H1 (cell line): ENCODE measurements around the gene NTNG2. TPM values are rescaled to one million over a fixed set of nuclear protein-coding genes. Genes with fewer than 3 reads are reported as not detected.

Experiments used
- CTCF ChIA-PET: fragments of 300-600 bp; sonication (Branson Sonifier 250); formaldehyde crosslinking; loops from one replicate; lab custom pipeline; 2021; ENCODE audit not compliant: partially characterized antibody; lab: Charles Lee
- POLR2A ChIA-PET: fragments of 300-600 bp; sonication (Branson Sonifier 250); formaldehyde crosslinking; loops from one replicate; lab custom pipeline; 2021; ENCODE audit warnings: inconsistent platforms; ENCODE audit not compliant: partially characterized antibody; lab: Charles Lee
- DNase-seq, 2 experiments: peaks; one replicate each; pipeline versions ENCODE4 v3.0.0 to v3.0.0-alpha.2; 2010 to 2022; ENCODE audit warnings: low spot score in 2 of 2, low read depth in 1 of 2, mixed read lengths in 1 of 2
- FAIRE-seq: peaks from 2 replicates; lab custom pipeline; 2011; peaks lifted over from hg19 to GRCh38; lab: Jason Lieb, UNC
- H2AFZ ChIP-seq: 2 replicates; pipeline ENCODE4 v1.8.1; 2012; ENCODE audit warnings: low read length, inconsistent platforms
- H2AK5ac ChIP-seq: 2 replicates; pipeline ENCODE4 v1.6.1; 2013; ENCODE audit warnings: low read depth, low read length
- H2BK120ac ChIP-seq: replicated peaks from 2 replicates; pipeline ENCODE3; 2013; ENCODE audit warnings: low read depth, low read length, inconsistent platforms
- H2BK12ac ChIP-seq: 2 replicates; pipeline ENCODE4 v1.6.1; 2013; ENCODE audit warnings: low read depth, low read length
- H2BK15ac ChIP-seq: 2 replicates; pipeline ENCODE4 v1.6.1; 2013; ENCODE audit warnings: low read length
- H2BK20ac ChIP-seq: 2 replicates; pipeline ENCODE4 v1.6.1; 2013; ENCODE audit warnings: low read length
- H2BK5ac ChIP-seq: 2 replicates; pipeline ENCODE4 v1.6.1; 2013; ENCODE audit warnings: low read depth, low read length
- H3K14ac ChIP-seq: 2 replicates; pipeline ENCODE4 v1.6.1; 2013; ENCODE audit warnings: inconsistent platforms; ENCODE audit not compliant: insufficient read length
- H3K18ac ChIP-seq: 2 replicates; pipeline ENCODE4 v1.6.1; 2013; ENCODE audit warnings: low read length; ENCODE audit errors: extremely low read depth
- H3K23ac ChIP-seq: 2 replicates; pipeline ENCODE4 v1.6.1; 2013; ENCODE audit warnings: inconsistent platforms; ENCODE audit not compliant: insufficient read length
- H3K23me2 ChIP-seq: 2 replicates; pipeline ENCODE4 v1.6.1; 2013; ENCODE audit warnings: low read depth, low read length
- H3K27ac ChIP-seq: 2 replicates; pipeline ENCODE4 v1.6.1; 2011; ENCODE audit warnings: low read depth, low read length, inconsistent platforms
- H3K27me3 ChIP-seq, 4 experiments: replicated peaks in 1 of 4; 1 replicate in 1 of 4; 2 replicates in 3 of 4; pipeline versions ENCODE4 v1.6.1 to v1.8.1; 2011 to 2013; ENCODE audit warnings: low read length in 3 of 4, mild to moderate bottlenecking in 3 of 4, inconsistent platforms in 2 of 4, mixed read lengths in 2 of 4, moderate library complexity in 1 of 4; ENCODE audit not compliant: control insufficient read depth in 3 of 4, insufficient read depth in 3 of 4; ENCODE audit errors: extremely low read depth in 1 of 4
- H3K36me3 ChIP-seq, 4 experiments: 2 replicates each; pipeline versions ENCODE4 v1.6.1 to v1.8.1; 2011 to 2013; ENCODE audit warnings: mild to moderate bottlenecking in 4 of 4, low read length in 3 of 4, moderate library complexity in 2 of 4, control low read depth in 1 of 4, inconsistent platforms in 1 of 4; ENCODE audit not compliant: insufficient read depth in 4 of 4, control insufficient read depth in 2 of 4
- H3K4ac ChIP-seq: replicated peaks from 2 replicates; pipeline ENCODE3; 2013; ENCODE audit warnings: low read length, low read depth, mixed read lengths, inconsistent platforms; ENCODE audit not compliant: insufficient read length
- H3K4me1 ChIP-seq, 4 experiments: replicated peaks in 1 of 4; 1 replicate in 1 of 4; 2 replicates in 3 of 4; pipeline versions ENCODE4 v1.6.1 to v1.8.1; 2011 to 2013; ENCODE audit warnings: low read length in 3 of 4, inconsistent platforms in 2 of 4, mixed read lengths in 1 of 4; ENCODE audit not compliant: insufficient read depth in 4 of 4, control insufficient read depth in 3 of 4
- H3K4me2 ChIP-seq, 2 experiments: 2 replicates each; pipeline versions ENCODE4 v1.6.1 to v1.8.1; 2011 to 2013; ENCODE audit warnings: low read depth in 2 of 2, low read length in 2 of 2, control low read depth in 1 of 2, inconsistent platforms in 1 of 2, mild to moderate bottlenecking in 1 of 2; ENCODE audit not compliant: insufficient read depth in 1 of 2
- H3K4me3 ChIP-seq, 4 experiments: fragments of 200-600, 300-600 bp in 1 of 4; sonication (generic), shearing (Covaris generic), sonication (Bioruptor Twin) in 1 of 4; 2 replicates each; pipeline versions ENCODE4 v1.5.1 to v1.8.1; 2011 to 2016; ENCODE audit warnings: low read length in 4 of 4, low read depth in 3 of 4, control low read depth in 2 of 4, inconsistent platforms in 2 of 4, mild to moderate bottlenecking in 2 of 4, mixed read lengths in 1 of 4, moderate library complexity in 1 of 4; ENCODE audit not compliant: insufficient read depth in 2 of 4; ENCODE audit errors: extremely low read depth in 1 of 4
- H3K56ac ChIP-seq: replicated peaks from 2 replicates; pipeline ENCODE3; 2013; ENCODE audit warnings: low read depth, mild to moderate bottlenecking, mixed read lengths, low read length, inconsistent platforms; ENCODE audit not compliant: insufficient read length
- H3K79me1 ChIP-seq: 2 replicates; pipeline ENCODE4 v1.6.1; 2013; ENCODE audit warnings: low read depth, low read length, control low read depth
- H3K79me2 ChIP-seq, 2 experiments: 2 replicates each; pipeline versions ENCODE4 v1.6.1 to v1.8.1; 2012 to 2013; ENCODE audit warnings: low read length in 2 of 2, mild to moderate bottlenecking in 2 of 2, inconsistent platforms in 1 of 2; ENCODE audit not compliant: insufficient read depth in 2 of 2, control insufficient read depth in 1 of 2
- H3K9ac ChIP-seq, 4 experiments: replicated peaks in 1 of 4; 1 replicate in 1 of 4; 2 replicates in 3 of 4; pipeline versions ENCODE4 v1.6.1 to v1.8.1; 2011 to 2013; ENCODE audit warnings: low read depth in 3 of 4, low read length in 3 of 4, control low read depth in 2 of 4, mild to moderate bottlenecking in 2 of 4, moderate library complexity in 2 of 4, inconsistent platforms in 1 of 4; ENCODE audit errors: extremely low read depth in 1 of 4
- H3K9me3 ChIP-seq, 2 experiments: 2 replicates each; pipeline versions ENCODE4 v1.6.1 to v1.8.1; 2012 to 2013; ENCODE audit warnings: mild to moderate bottlenecking in 2 of 2, moderate library complexity in 2 of 2, control low read depth in 1 of 2, inconsistent platforms in 1 of 2, low read depth in 1 of 2, low read length in 1 of 2, mixed read lengths in 1 of 2; ENCODE audit not compliant: insufficient read depth in 2 of 2
- H4K20me1 ChIP-seq, 2 experiments: replicated peaks in 1 of 2; 2 replicates each; pipeline versions ENCODE3 to v1.8.1; 2011 to 2013; ENCODE audit warnings: inconsistent platforms in 2 of 2, low read length in 2 of 2, mild to moderate bottlenecking in 1 of 2; ENCODE audit not compliant: insufficient read depth in 2 of 2, control insufficient read depth in 1 of 2
- H4K5ac ChIP-seq: 2 replicates; pipeline ENCODE4 v1.6.1; 2013; ENCODE audit warnings: low read length, low read depth, mixed read lengths, inconsistent platforms; ENCODE audit not compliant: insufficient read length
- H4K8ac ChIP-seq: 2 replicates; pipeline ENCODE4 v1.8.0; 2013; ENCODE audit warnings: mild to moderate bottlenecking, moderate library complexity, low read length, inconsistent platforms; ENCODE audit not compliant: insufficient read depth; ENCODE audit errors: extremely low read depth
- H4K91ac ChIP-seq: replicated peaks from 2 replicates; pipeline ENCODE3; 2013; ENCODE audit warnings: low read length, mixed read lengths, inconsistent platforms; ENCODE audit not compliant: insufficient read length
- ATF2 ChIP-seq: IDR thresholded peaks from 2 replicates; pipeline ENCODE4 v1.6.1; 2012; ENCODE audit warnings: low read length, inconsistent platforms
- CBX8 ChIP-seq: fragments of 300-800, 300-1000 bp; sonication (generic); IDR thresholded peaks from 2 replicates; pipeline ENCODE4 v1.7.1; 2016; ENCODE audit warnings: low read depth, low read length, borderline replicate concordance
- CEBPB ChIP-seq: IDR thresholded peaks from 2 replicates; pipeline ENCODE4 v1.6.1; 2012; ENCODE audit warnings: low read depth, low read length
- KDM1A ChIP-seq: fragments of 200-600, 300-600 bp; sonication (generic); IDR thresholded peaks from 2 replicates; pipeline ENCODE4 v1.7.1; 2016; ENCODE audit warnings: mild to moderate bottlenecking, low read length, borderline replicate concordance
- RAD21 ChIP-seq, 2 experiments: IDR thresholded peaks in 1 of 2; conservative IDR thresholded peaks in 1 of 2; 2 replicates each; pipeline ENCODE4 v1.6.1; 2011; ENCODE audit warnings: low read depth in 2 of 2, low read length in 2 of 2, improper control_type of control experiment in 1 of 2, inconsistent platforms in 1 of 2, mild to moderate bottlenecking in 1 of 2, moderate library complexity in 1 of 2
- RXRA ChIP-seq: IDR thresholded peaks from 2 replicates; pipeline ENCODE4 v1.6.1; 2011; ENCODE audit warnings: low read depth, mild to moderate bottlenecking, low read length, moderate library complexity; ENCODE audit not compliant: insufficient read depth
- SIX5 ChIP-seq: IDR thresholded peaks from 2 replicates; pipeline ENCODE4 v1.6.1; 2011; ENCODE audit warnings: mild to moderate bottlenecking, low read depth, low read length
- TAF1 ChIP-seq: IDR thresholded peaks from 2 replicates; pipeline ENCODE4 v1.6.1; 2011; ENCODE audit warnings: mild to moderate bottlenecking, low read depth, low read length
- TCF12 ChIP-seq: IDR thresholded peaks from 2 replicates; pipeline ENCODE4 v1.6.1; 2011; ENCODE audit warnings: low read depth, mild to moderate bottlenecking, low read length
- WGBS, 2 experiments: shearing (Covaris generic) in 1 of 2; methylation state at CpG; one replicate each; pipeline versions ENCODE4 v1.1.6 to v1.1.7; 2013 to 2015; ENCODE audit warnings: low lambda C conversion rate in 2 of 2, mixed read lengths in 2 of 2, inconsistent platforms in 1 of 2, low coverage in 1 of 2, missing lambda C conversion rate in 1 of 2; ENCODE audit not compliant: insufficient replicate concordance in 2 of 2, insufficient coverage in 1 of 2, insufficient read length in 1 of 2; ENCODE audit errors: extremely low coverage in 1 of 2, missing lambda C conversion rate in 1 of 2; 5-methylcytosine and 5-hydroxymethylcytosine counted together
- polyA plus RNA-seq, 7 experiments: library from polyadenylated mRNA; depleted of rRNA in 3 of 7; stranded (reverse) in 5 of 7; unstranded in 2 of 7; fragments of >200 nt in 5 of 7; fragments of 200-250 nt in 2 of 7; gene quantifications; 1 replicate in 5 of 7; 2 replicates in 1 of 7; 4 replicates in 1 of 7; pipeline versions ENCODE4 v1.2.1 to v1.2.3, GENCODE V29; 2011 to 2013; ENCODE audit warnings: missing spikeins in 2 of 7, mixed read lengths in 2 of 7
- total RNA-seq: library from RNA; stranded (reverse); fragmentation: NEBNext Ultra II Directional; extraction: Animal tissue kit (Norgen Biotek cat#: 25700); gene quantifications from 2 replicates; pipeline ENCODE4 v1.2.1, GENCODE V29; 2021
- TF ChIP-seq, protein P1 (sequence below): IDR thresholded peaks from 2 replicates; pipeline ENCODE4 v1.6.1; 2011; ENCODE audit warnings: low read depth, mild to moderate bottlenecking, low read length; ENCODE audit not compliant: insufficient read depth

Gene NTNG2
- total and polyA plus RNA-seq, 2 of the 8 experiments (the other 6 are each of a cell fraction or from before 2014, with no cell fraction given) = 1.4 to 1.5 TPM

- Histone ChIP-seq H3K23ac (no peak overlapping the region), H3K9me3 (no peaks in the 10 kb centered on the region), H4K5ac (no peak overlapping the region), H3K4me1 (no peaks in the 10 kb centered on the region; a peak in 1 of 7 replicates), H2AFZ (no peak overlapping the region), H3K18ac (no peak overlapping the region), H2BK12ac (no peak overlapping the region), H3K56ac (no peak overlapping the region), H3K27me3 (no peaks in the 10 kb centered on the region), H2BK20ac (no peak overlapping the region), H2BK5ac (no peak overlapping the region), H3K27ac (no peak overlapping the region), H3K79me1 (no peaks in the 10 kb centered on the region), H2AK5ac (no peak overlapping the region), H3K4me2 (no peak overlapping the region), H3K36me3 (no peaks in the 10 kb centered on the region), H3K14ac (no peak overlapping the region), H4K8ac (no peak overlapping the region), H3K4ac (no peak overlapping the region), H3K79me2 (no peaks in the 10 kb centered on the region; a peak in 1 of 4 replicates), H2BK15ac (no peak overlapping the region), H3K4me3 (no peak overlapping the region), H3K9ac (no peak overlapping the region), H4K20me1 (peaks cover 0 to 2% of the 10 kb centered on the region in 2 experiments), H2BK120ac (no peak overlapping the region), H4K91ac (no peak overlapping the region), H3K23me2 (no peaks in the 10 kb centered on the region)
- POLR2A ChIA-PET = no interaction called here
- 88% methylated on average over 3 of the region's 3 CpGs; no CpG with 5 or more reads in 1 of the 2 experiments for WGBS, 2 experiments
- no peak for TF ChIP-seq RAD21 (IDR thresholded peaks at IDR 0.05 in 1 of 2, conservative IDR thresholded peaks at IDR 0.05 in 1 of 2; ENCODE audit: low read depth in 2 of 2, low read length in 2 of 2)
- TF ChIP-seq CEBPB = no peak
- TF ChIP-seq CBX8 = no peak
- no peak for TF ChIP-seq ATF2
- TF ChIP-seq TAF1 = no peak
- no peak for TF ChIP-seq KDM1A
- TF ChIP-seq, protein P1, sequence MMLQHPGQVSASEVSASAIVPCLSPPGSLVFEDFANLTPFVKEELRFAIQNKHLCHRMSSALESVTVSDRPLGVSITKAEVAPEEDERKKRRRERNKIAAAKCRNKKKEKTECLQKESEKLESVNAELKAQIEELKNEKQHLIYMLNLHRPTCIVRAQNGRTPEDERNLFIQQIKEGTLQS = no peak
- TF ChIP-seq SIX5 = no peak
- no peak for TF ChIP-seq TCF12
- no peak for TF ChIP-seq RXRA
- no peak for DNase-seq
- FAIRE-seq = no peak
- CTCF ChIA-PET = no interaction called here
Observed at GRCh38 chr9:132224645-132225044, 62.8 kb downstream of the NTNG2 start.
